Measurements from ENCODE around the gene SLC22A16. TPM values are rescaled to one million over a fixed set of nuclear protein-coding genes. Genes with fewer than 3 reads are reported as not detected.

Gene SLC22A16
- total and polyA plus RNA-seq, 2 experiments from 2014 or later = not detected

GRCh38 chr6:110389689-110390382 is 86.6 kb downstream of the SLC22A16 start:
- Histone ChIP-seq H3K4me3 (no peak overlapping the region), H3K9me3 (ENCODE audit: low read depth) (no peaks in the 10 kb centered on the region), H3K4me2 (no peak overlapping the region), H3K36me3 (replicated peaks; ENCODE audit: insufficient read depth, low read depth) (no peaks in the 10 kb centered on the region), H3K79me2 (no peaks in the 10 kb centered on the region), H3K4me1 (ENCODE audit: insufficient read depth) (peaks cover 6% of the 10 kb centered on the region), H3K27me3 (no peaks in the 10 kb centered on the region), H4K20me1 (ENCODE audit: insufficient read depth, poor library complexity, severe bottlenecking) (no peaks in the 10 kb centered on the region), H3K9me2 (replicated peaks; ENCODE audit: insufficient read depth) (no peaks in the 10 kb centered on the region), H2AFZ (no peak overlapping the region), H3K27ac (no peak overlapping the region)
- WGBS (ENCODE audit: low lambda C conversion rate, missing lambda C conversion rate) = 72% methylated on average over 4 of the region's 4 CpGs
- no peak for DNase-seq (ENCODE audit: low spot score)
- TF ChIP-seq EZH2 (IDR thresholded peaks at IDR 0.05; ENCODE audit: borderline replicate concordance) (no peak), CTCF (IDR thresholded peaks at IDR 0.05; ENCODE audit: poor library complexity) (no peak), EZH2phosphoT487 (IDR thresholded peaks at IDR 0.05; ENCODE audit: low read depth, severe bottlenecking, unreplicated experiment) (no peak)

GRCh38 chr6:110387986-110388385 is 88.4 kb downstream of the SLC22A16 start:
- no peaks in the 10 kb centered on the region for H4K20me1 ChIP-seq (ENCODE audit: insufficient read depth, poor library complexity, severe bottlenecking)
- DNase-seq (ENCODE audit: low spot score) = no peak
- H3K4me3 ChIP-seq = no peak overlapping the region
- H3K9me3 ChIP-seq (ENCODE audit: low read depth) = no peaks in the 10 kb centered on the region
- no peaks in the 10 kb centered on the region for H3K27me3 ChIP-seq
- H3K4me2 ChIP-seq = no peak overlapping the region
- H3K27ac ChIP-seq = no peak overlapping the region
- H3K9me2 ChIP-seq (replicated peaks; ENCODE audit: insufficient read depth) = no peaks in the 10 kb centered on the region
- no peaks in the 10 kb centered on the region for H3K79me2 ChIP-seq
- H3K4me1 ChIP-seq (ENCODE audit: insufficient read depth) = peaks cover 6% of the 10 kb centered on the region
- H3K36me3 ChIP-seq (replicated peaks; ENCODE audit: insufficient read depth, low read depth) = no peaks in the 10 kb centered on the region
- TF ChIP-seq EZH2phosphoT487 (IDR thresholded peaks at IDR 0.05; ENCODE audit: low read depth, severe bottlenecking, unreplicated experiment) (no peak), EZH2 (IDR thresholded peaks at IDR 0.05; ENCODE audit: borderline replicate concordance) (no peak), CTCF (IDR thresholded peaks at IDR 0.05; ENCODE audit: poor library complexity) (no peak)
- H2AFZ ChIP-seq = no peak overlapping the region
- 71% methylated on average over 2 of the region's 2 CpGs for WGBS (ENCODE audit: low lambda C conversion rate, missing lambda C conversion rate)

GRCh38 chr6:110385458-110385863 is 91.0 kb downstream of the SLC22A16 start:
- Histone ChIP-seq H2AFZ (no peak overlapping the region), H3K79me2 (no peaks in the 10 kb centered on the region), H3K4me1 (ENCODE audit: insufficient read depth) (peaks cover 6% of the 10 kb centered on the region), H3K27ac (no peak overlapping the region), H3K4me2 (no peak overlapping the region), H3K9me3 (ENCODE audit: low read depth) (no peaks in the 10 kb centered on the region), H3K36me3 (replicated peaks; ENCODE audit: insufficient read depth, low read depth) (no peaks in the 10 kb centered on the region), H4K20me1 (ENCODE audit: insufficient read depth, poor library complexity, severe bottlenecking) (no peaks in the 10 kb centered on the region), H3K9me2 (replicated peaks; ENCODE audit: insufficient read depth) (no peaks in the 10 kb centered on the region), H3K4me3 (no peak overlapping the region), H3K27me3 (no peaks in the 10 kb centered on the region)
- DNase-seq (ENCODE audit: low spot score) = no peak
- 55% methylated on average over 1 of the region's 1 CpG for WGBS (ENCODE audit: low lambda C conversion rate, missing lambda C conversion rate)
- TF ChIP-seq CTCF (IDR thresholded peaks at IDR 0.05; ENCODE audit: poor library complexity) = no peak
- no peak for TF ChIP-seq EZH2 (IDR thresholded peaks at IDR 0.05; ENCODE audit: borderline replicate concordance)
